A549 (cell line): ENCODE measurements around the gene DBNDD1.

Experiments
- BHLHE40 ChIP-seq: IDR thresholded peaks from 2 replicates; pipeline ENCODE4 v1.6.1; 2012; ENCODE audit warnings: low read depth, low read length, inconsistent platforms
- MAFK ChIP-seq: fragments of 450-650 bp; IDR thresholded peaks from 2 replicates; pipeline ENCODE4 v1.6.1; 2014; ENCODE audit not compliant: partially characterized antibody
- MAZ ChIP-seq: fragments of 150-350 bp; IDR thresholded peaks from 2 replicates; pipeline ENCODE4 v1.6.1; 2014; ENCODE audit warnings: antibody characterized with exemption, low read depth, low read length, borderline replicate concordance
- MYC ChIP-seq: IDR thresholded peaks from 2 replicates; pipeline ENCODE4 v1.6.1; 2012; ENCODE audit warnings: mild to moderate bottlenecking, inconsistent platforms, low read length, improper control_type of control experiment, borderline replicate concordance
- NFE2L2 ChIP-seq: fragments of 150-350 bp; conservative IDR thresholded peaks from 2 replicates; pipeline ENCODE4 v1.6.1; 2014; ENCODE audit warnings: low read length
- POLR2A ChIP-seq: IDR thresholded peaks from 2 replicates; pipeline ENCODE4 v1.6.1; 2012; ENCODE audit warnings: mild to moderate bottlenecking, low read length
- RAD21 ChIP-seq, 2 experiments: fragments of >200 bp in 1 of 2; sonication (Bioruptor Twin) in 1 of 2; formaldehyde crosslinking in 1 of 2; IDR thresholded peaks in 1 of 2; conservative IDR thresholded peaks in 1 of 2; 2 replicates in 1 of 2; 3 replicates in 1 of 2; pipeline ENCODE4 v1.6.1; 2012 to 2018; ENCODE audit warnings: inconsistent platforms in 1 of 2
- TF ChIP-seq, protein P1 (sequence below): IDR thresholded peaks from 2 replicates; pipeline ENCODE4 v1.6.1; 2012
- TF ChIP-seq, protein P2 (sequence below): fragments of >200 bp; sonication (Bioruptor Twin); formaldehyde crosslinking; IDR thresholded peaks from 3 replicates; pipeline ENCODE4 v1.6.1; 2016
- TF ChIP-seq, protein P3 (sequence below): fragments of >200 bp; sonication (Bioruptor Twin); formaldehyde crosslinking; IDR thresholded peaks from 3 replicates; pipeline ENCODE4 v1.5.1; 2016
- TF ChIP-seq, protein P4 (sequence below): fragments of 200-600 bp; sonication (generic); IDR thresholded peaks from 2 replicates; pipeline ENCODE4 v1.6.1; 2016; ENCODE audit warnings: antibody characterized with exemption, mild to moderate bottlenecking, moderate library complexity
- TF ChIP-seq, protein P5 (sequence below): fragments of 450-650 bp; IDR thresholded peaks from 2 replicates; pipeline ENCODE4 v1.6.1; 2014; ENCODE audit warnings: antibody characterized with exemption

DNA sequence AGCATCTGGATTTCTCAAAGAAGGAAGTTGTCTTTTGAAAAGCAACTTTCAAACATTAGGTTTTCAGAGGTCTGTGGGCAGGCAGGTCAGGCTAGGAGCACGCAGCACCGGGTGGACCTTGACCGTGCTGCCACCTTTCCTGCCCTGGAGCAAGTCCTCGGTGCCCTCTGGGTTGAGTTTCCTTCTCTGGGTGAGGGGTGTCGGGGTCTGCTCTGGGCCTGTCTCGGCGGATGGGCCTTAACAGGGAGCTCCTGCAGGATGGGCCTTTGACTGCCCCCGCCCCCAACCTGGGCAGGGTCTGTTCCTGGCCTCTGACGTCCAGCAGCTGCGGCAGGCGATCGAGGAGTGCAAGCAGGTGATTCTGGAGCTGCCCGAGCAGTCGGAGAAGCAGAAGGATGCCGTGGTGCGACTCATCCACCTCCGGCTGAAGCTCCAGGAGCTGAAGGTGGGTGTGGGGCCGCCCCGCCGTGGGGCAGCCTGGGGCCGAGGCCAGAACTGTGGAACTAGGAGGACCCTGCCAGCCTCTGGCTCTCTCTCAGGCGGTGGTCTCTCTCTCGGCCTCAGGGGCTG lies 62.0 kb downstream of the DBNDD1 start:
- TF ChIP-seq, protein P1, sequence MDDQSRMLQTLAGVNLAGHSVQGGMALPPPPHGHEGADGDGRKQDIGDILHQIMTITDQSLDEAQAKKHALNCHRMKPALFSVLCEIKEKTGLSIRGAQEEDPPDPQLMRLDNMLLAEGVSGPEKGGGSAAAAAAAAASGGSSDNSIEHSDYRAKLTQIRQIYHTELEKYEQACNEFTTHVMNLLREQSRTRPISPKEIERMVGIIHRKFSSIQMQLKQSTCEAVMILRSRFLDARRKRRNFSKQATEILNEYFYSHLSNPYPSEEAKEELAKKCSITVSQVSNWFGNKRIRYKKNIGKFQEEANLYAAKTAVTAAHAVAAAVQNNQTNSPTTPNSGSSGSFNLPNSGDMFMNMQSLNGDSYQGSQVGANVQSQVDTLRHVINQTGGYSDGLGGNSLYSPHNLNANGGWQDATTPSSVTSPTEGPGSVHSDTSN, result no peak
- TF ChIP-seq BHLHE40, result no peak
- TF ChIP-seq, protein P2, sequence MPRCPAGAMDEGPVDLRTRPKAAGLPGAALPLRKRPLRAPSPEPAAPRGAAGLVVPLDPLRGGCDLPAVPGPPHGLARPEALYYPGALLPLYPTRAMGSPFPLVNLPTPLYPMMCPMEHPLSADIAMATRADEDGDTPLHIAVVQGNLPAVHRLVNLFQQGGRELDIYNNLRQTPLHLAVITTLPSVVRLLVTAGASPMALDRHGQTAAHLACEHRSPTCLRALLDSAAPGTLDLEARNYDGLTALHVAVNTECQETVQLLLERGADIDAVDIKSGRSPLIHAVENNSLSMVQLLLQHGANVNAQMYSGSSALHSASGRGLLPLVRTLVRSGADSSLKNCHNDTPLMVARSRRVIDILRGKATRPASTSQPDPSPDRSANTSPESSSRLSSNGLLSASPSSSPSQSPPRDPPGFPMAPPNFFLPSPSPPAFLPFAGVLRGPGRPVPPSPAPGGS, result no peak
- TF ChIP-seq, protein P3, sequence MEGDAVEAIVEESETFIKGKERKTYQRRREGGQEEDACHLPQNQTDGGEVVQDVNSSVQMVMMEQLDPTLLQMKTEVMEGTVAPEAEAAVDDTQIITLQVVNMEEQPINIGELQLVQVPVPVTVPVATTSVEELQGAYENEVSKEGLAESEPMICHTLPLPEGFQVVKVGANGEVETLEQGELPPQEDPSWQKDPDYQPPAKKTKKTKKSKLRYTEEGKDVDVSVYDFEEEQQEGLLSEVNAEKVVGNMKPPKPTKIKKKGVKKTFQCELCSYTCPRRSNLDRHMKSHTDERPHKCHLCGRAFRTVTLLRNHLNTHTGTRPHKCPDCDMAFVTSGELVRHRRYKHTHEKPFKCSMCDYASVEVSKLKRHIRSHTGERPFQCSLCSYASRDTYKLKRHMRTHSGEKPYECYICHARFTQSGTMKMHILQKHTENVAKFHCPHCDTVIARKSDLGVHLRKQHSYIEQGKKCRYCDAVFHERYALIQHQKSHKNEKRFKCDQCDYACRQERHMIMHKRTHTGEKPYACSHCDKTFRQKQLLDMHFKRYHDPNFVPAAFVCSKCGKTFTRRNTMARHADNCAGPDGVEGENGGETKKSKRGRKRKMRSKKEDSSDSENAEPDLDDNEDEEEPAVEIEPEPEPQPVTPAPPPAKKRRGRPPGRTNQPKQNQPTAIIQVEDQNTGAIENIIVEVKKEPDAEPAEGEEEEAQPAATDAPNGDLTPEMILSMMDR, result no peak
- TF ChIP-seq RAD21 (conservative IDR thresholded peaks at IDR 0.05 in 1 of 2, IDR thresholded peaks at IDR 0.05 in 1 of 2), result no peak
- TF ChIP-seq POLR2A, result no peak
- no peak for TF ChIP-seq MAFK
- TF ChIP-seq MAZ, result no peak
- TF ChIP-seq, protein P4, sequence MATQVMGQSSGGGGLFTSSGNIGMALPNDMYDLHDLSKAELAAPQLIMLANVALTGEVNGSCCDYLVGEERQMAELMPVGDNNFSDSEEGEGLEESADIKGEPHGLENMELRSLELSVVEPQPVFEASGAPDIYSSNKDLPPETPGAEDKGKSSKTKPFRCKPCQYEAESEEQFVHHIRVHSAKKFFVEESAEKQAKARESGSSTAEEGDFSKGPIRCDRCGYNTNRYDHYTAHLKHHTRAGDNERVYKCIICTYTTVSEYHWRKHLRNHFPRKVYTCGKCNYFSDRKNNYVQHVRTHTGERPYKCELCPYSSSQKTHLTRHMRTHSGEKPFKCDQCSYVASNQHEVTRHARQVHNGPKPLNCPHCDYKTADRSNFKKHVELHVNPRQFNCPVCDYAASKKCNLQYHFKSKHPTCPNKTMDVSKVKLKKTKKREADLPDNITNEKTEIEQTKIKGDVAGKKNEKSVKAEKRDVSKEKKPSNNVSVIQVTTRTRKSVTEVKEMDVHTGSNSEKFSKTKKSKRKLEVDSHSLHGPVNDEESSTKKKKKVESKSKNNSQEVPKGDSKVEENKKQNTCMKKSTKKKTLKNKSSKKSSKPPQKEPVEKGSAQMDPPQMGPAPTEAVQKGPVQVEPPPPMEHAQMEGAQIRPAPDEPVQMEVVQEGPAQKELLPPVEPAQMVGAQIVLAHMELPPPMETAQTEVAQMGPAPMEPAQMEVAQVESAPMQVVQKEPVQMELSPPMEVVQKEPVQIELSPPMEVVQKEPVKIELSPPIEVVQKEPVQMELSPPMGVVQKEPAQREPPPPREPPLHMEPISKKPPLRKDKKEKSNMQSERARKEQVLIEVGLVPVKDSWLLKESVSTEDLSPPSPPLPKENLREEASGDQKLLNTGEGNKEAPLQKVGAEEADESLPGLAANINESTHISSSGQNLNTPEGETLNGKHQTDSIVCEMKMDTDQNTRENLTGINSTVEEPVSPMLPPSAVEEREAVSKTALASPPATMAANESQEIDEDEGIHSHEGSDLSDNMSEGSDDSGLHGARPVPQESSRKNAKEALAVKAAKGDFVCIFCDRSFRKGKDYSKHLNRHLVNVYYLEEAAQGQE, result no peak
- TF ChIP-seq NFE2L2, result no peak
- TF ChIP-seq MYC, result no peak
- TF ChIP-seq, protein P5, sequence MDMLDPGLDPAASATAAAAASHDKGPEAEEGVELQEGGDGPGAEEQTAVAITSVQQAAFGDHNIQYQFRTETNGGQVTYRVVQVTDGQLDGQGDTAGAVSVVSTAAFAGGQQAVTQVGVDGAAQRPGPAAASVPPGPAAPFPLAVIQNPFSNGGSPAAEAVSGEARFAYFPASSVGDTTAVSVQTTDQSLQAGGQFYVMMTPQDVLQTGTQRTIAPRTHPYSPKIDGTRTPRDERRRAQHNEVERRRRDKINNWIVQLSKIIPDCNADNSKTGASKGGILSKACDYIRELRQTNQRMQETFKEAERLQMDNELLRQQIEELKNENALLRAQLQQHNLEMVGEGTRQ, result no peak
